Stimulated activated effector memory CD8-positive, alpha-beta T cell treated with anti-CD3 and anti-CD28 coated beads, Interleukin-12 subunit alpha, Interleukin-12 subunit beta, amount 100 ng/mL, for 72 hours (primary cell): ENCODE results near the gene ZNF74.
"Not testable (repeated sequence)": the region's sequence is repeated elsewhere in the genome, so short reads cannot be mapped to it uniquely, and the experiment has no call there.

Experiments
- ATAC-seq: fragments of 150-1000 bp; cut with Tn5 transposase; 2 replicates; pipeline ENCODE4 v1.10.0; 2021
- DNase-seq, 2 donors: peaks; one replicate each; pipeline ENCODE4 v3.0.0; 2021 to 2022; ENCODE audit warnings: low spot score in 2 of 2
- H3K27ac Mint-ChIP-seq: one replicate; pipeline ENCODE4 v1.8.0; 2022; ENCODE audit warnings: mild to moderate bottlenecking, mixed read lengths
- H3K36me3 Mint-ChIP-seq: one replicate; pipeline ENCODE4 v1.8.0; 2022; ENCODE audit warnings: mild to moderate bottlenecking, mixed read lengths
- H3K4me1 Mint-ChIP-seq: one replicate; pipeline ENCODE4 v1.8.0; 2022; ENCODE audit warnings: mixed read lengths
- H3K4me3 Mint-ChIP-seq: one replicate; pipeline ENCODE4 v1.8.0; 2022; ENCODE audit warnings: mild to moderate bottlenecking, mixed read lengths
- H3K9me3 Mint-ChIP-seq: one replicate; pipeline ENCODE4 v1.8.0; 2022; ENCODE audit warnings: mixed read lengths

ZNF74 gene

GRCh38 chr22:20393705-20394476, at the start of gene ZNF74:
ZNF74 (plus strand) TSS chr22:20394151; CDS start chr22:20394629, 478 bp downstream.
- no peaks in the 10 kb centered on the region for H3K9me3 Mint-ChIP-seq

GRCh38 chr22:20346553-20346952, 47.4 kb upstream of the ZNF74 start:
- not testable (repeated sequence) for H3K27ac Mint-ChIP-seq, H3K9me3 Mint-ChIP-seq, H3K4me3 Mint-ChIP-seq, ATAC-seq, DNase-seq, H3K36me3 Mint-ChIP-seq, H3K4me1 Mint-ChIP-seq

More at GRCh38 chr22:20393705-20394476, at the start of gene ZNF74:
- no peaks in the 10 kb centered on the region for H3K36me3 Mint-ChIP-seq
- DNase-seq: peak; percentile 66 to 86
- peak; percentile 91 for ATAC-seq
- H3K27ac Mint-ChIP-seq: peak within 1 kb of the TSS; percentile 90
- H3K4me1 Mint-ChIP-seq: peaks cover 21% of the 10 kb centered on the region
- peak within 1 kb of the TSS; percentile 81 for H3K4me3 Mint-ChIP-seq

GRCh38 chr22:20352536-20352935, 41.4 kb upstream of the ZNF74 start:
- not testable (repeated sequence) for H3K4me1 Mint-ChIP-seq, H3K36me3 Mint-ChIP-seq, ATAC-seq, H3K27ac Mint-ChIP-seq, H3K9me3 Mint-ChIP-seq, H3K4me3 Mint-ChIP-seq
- DNase-seq: peak in 1 of 2 donors; percentile 42

GRCh38 chr22:20354238-20354975, 39.5 kb upstream of the ZNF74 start:
- DNase-seq (no peak), ATAC-seq (no peak)
- Mint-ChIP-seq H3K4me3 (no peak overlapping the region), H3K4me1 (no peaks in the 10 kb centered on the region), H3K36me3 (no peaks in the 10 kb centered on the region), H3K27ac (no peak overlapping the region), H3K9me3 (no peaks in the 10 kb centered on the region)

- DNase-seq: not testable (repeated sequence)
Observed at GRCh38 chr22:20355939-20356636, 37.9 kb upstream of the ZNF74 start.

GRCh38 chr22:20356906-20357305, 37.0 kb upstream of the ZNF74 start:
- H3K27ac Mint-ChIP-seq, H3K36me3 Mint-ChIP-seq, H3K4me1 Mint-ChIP-seq, DNase-seq, H3K9me3 Mint-ChIP-seq, H3K4me3 Mint-ChIP-seq, ATAC-seq: not testable (repeated sequence)

More at GRCh38 chr22:20355939-20356636, 37.9 kb upstream of the ZNF74 start:
- H3K27ac Mint-ChIP-seq, H3K4me1 Mint-ChIP-seq, H3K36me3 Mint-ChIP-seq, H3K9me3 Mint-ChIP-seq, ATAC-seq, H3K4me3 Mint-ChIP-seq: not testable (repeated sequence)

- not testable (repeated sequence) for H3K36me3 Mint-ChIP-seq, H3K4me1 Mint-ChIP-seq
Observed at GRCh38 chr22:20357967-20358366, 36.0 kb upstream of the ZNF74 start.

GRCh38 chr22:20358503-20359239, 35.3 kb upstream of the ZNF74 start:
- H3K36me3 Mint-ChIP-seq, H3K4me3 Mint-ChIP-seq, ATAC-seq, H3K27ac Mint-ChIP-seq, H3K4me1 Mint-ChIP-seq, H3K9me3 Mint-ChIP-seq: not testable (repeated sequence)
- peak in 1 of 2 donors; percentile 6 for DNase-seq

More at GRCh38 chr22:20357967-20358366, 36.0 kb upstream of the ZNF74 start:
- not testable (repeated sequence) for H3K27ac Mint-ChIP-seq, H3K9me3 Mint-ChIP-seq, ATAC-seq, H3K4me3 Mint-ChIP-seq, DNase-seq

- not testable (repeated sequence) for H3K27ac Mint-ChIP-seq, H3K36me3 Mint-ChIP-seq, H3K9me3 Mint-ChIP-seq, H3K4me1 Mint-ChIP-seq, H3K4me3 Mint-ChIP-seq, ATAC-seq
- peak in 1 of 2 donors; percentile 32 for DNase-seq
Observed at GRCh38 chr22:20360261-20360660, 33.7 kb upstream of the ZNF74 start.

- not testable (repeated sequence) for H3K27ac Mint-ChIP-seq, H3K36me3 Mint-ChIP-seq, H3K9me3 Mint-ChIP-seq, H3K4me3 Mint-ChIP-seq, ATAC-seq, H3K4me1 Mint-ChIP-seq
- DNase-seq: peak in 1 of 2 donors; percentile 18
Observed at GRCh38 chr22:20360866-20361751, 32.8 kb upstream of the ZNF74 start.

GRCh38 chr22:20361752-20362229, 32.2 kb upstream of the ZNF74 start:
- not testable (repeated sequence) for H3K4me3 Mint-ChIP-seq, H3K27ac Mint-ChIP-seq, H3K9me3 Mint-ChIP-seq, ATAC-seq, H3K4me1 Mint-ChIP-seq, H3K36me3 Mint-ChIP-seq
- DNase-seq: peak in 1 of 2 donors; percentile 42

- not testable (repeated sequence) for DNase-seq, H3K27ac Mint-ChIP-seq, H3K36me3 Mint-ChIP-seq
Observed at GRCh38 chr22:20362403-20362802, 31.5 kb upstream of the ZNF74 start.

GRCh38 chr22:20364335-20365260, 29.4 kb upstream of the ZNF74 start:
- H3K4me1 Mint-ChIP-seq, H3K36me3 Mint-ChIP-seq, ATAC-seq, H3K4me3 Mint-ChIP-seq, H3K27ac Mint-ChIP-seq, H3K9me3 Mint-ChIP-seq: not testable (repeated sequence)
- peak in 1 of 2 donors; percentile 26 for DNase-seq

More at GRCh38 chr22:20362403-20362802, 31.5 kb upstream of the ZNF74 start:
- H3K4me1 Mint-ChIP-seq, H3K4me3 Mint-ChIP-seq, H3K9me3 Mint-ChIP-seq: not testable (repeated sequence)
- ATAC-seq: peak; percentile 26
